KMS-11 (cell line): ENCODE measurements around the gene CHAT.
A peak's percentile ranks its signal among the peaks of the same experiment; 100 is the strongest.

ENCODE experiments used
- H2AFZ ChIP-seq: fragments of 200-600 bp; sonication (generic); 2 replicates; pipeline ENCODE4 v1.6.1; 2016; ENCODE audit warnings: antibody characterized with exemption, mixed run types, low read depth
- H3K27ac ChIP-seq: fragments of 200-600 bp; sonication (generic); 2 replicates; pipeline ENCODE4 v1.6.1; 2016; ENCODE audit warnings: mild to moderate bottlenecking, mixed run types
- H3K27me3 ChIP-seq: fragments of 200-600 bp; sonication (generic); 2 replicates; pipeline ENCODE4 v1.6.1; 2017; ENCODE audit warnings: mild to moderate bottlenecking, low read depth, mixed run types, moderate library complexity; ENCODE audit not compliant: insufficient read depth
- H3K36me3 ChIP-seq: fragments of 200-600 bp; sonication (generic); 2 replicates; pipeline ENCODE4 v1.6.1; 2017; ENCODE audit warnings: mild to moderate bottlenecking, mixed run types; ENCODE audit not compliant: insufficient read depth
- H3K4me1 ChIP-seq: fragments of 200-600 bp; sonication (generic); 2 replicates; pipeline ENCODE4 v1.6.1; 2016; ENCODE audit warnings: mild to moderate bottlenecking, low read depth, mixed run types; ENCODE audit not compliant: poor library complexity, severe bottlenecking
- H3K4me2 ChIP-seq: fragments of 200-600 bp; sonication (generic); 2 replicates; pipeline ENCODE4 v1.7.0; 2016; ENCODE audit warnings: mild to moderate bottlenecking, mixed run types
- H3K4me3 ChIP-seq: fragments of 200-600 bp; sonication (generic); IDR thresholded peaks from 2 replicates; pipeline ENCODE4 v1.6.1; 2017; ENCODE audit warnings: low read depth, low read length, mixed read lengths; ENCODE audit not compliant: insufficient read depth
- H3K79me2 ChIP-seq: fragments of 200-600 bp; sonication (generic); 2 replicates; pipeline ENCODE4 v1.6.1; 2016; ENCODE audit warnings: low read depth, mixed run types; ENCODE audit not compliant: insufficient read depth
- H3K9ac ChIP-seq: fragments of 200-600 bp; sonication (generic); 2 replicates; pipeline ENCODE4 v1.6.1; 2016; ENCODE audit warnings: mild to moderate bottlenecking, mixed run types
- H4K20me1 ChIP-seq: fragments of 200-600 bp; sonication (generic); 2 replicates; pipeline ENCODE4 v1.6.1; 2016; ENCODE audit warnings: mild to moderate bottlenecking, mixed run types; ENCODE audit not compliant: insufficient read depth
- TF ChIP-seq, protein P1 (sequence below): fragments of 200-600 bp; sonication (generic); conservative IDR thresholded peaks from 2 replicates; pipeline ENCODE4 v1.6.1; 2017; ENCODE audit warnings: low read depth, mild to moderate bottlenecking, antibody characterized with exemption, low read length, moderate library complexity, mixed read lengths

Gene CHAT

DNA sequence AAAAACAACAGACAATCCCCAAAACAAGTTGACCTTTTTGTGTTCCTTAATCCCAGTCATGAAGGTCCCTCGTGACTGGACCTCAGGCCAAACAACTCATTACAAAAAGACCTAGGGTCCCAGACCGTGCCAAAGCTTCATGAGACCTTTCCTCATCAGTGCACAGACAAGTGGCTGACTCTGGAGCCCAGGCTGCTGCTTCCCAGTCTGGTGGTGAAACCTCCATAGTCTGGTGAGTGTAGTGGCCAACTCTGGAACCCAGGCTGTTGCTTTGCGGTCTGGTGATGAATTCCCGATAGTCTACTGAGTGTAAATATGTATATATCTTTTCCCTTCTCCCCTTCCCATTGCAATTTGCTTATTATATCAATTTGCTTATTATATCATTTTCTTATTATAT, 25.9 kb upstream of the CHAT start:
- Histone ChIP-seq H3K27me3 (no peaks in the 10 kb centered on the region), H3K4me1 (no peaks in the 10 kb centered on the region), H3K79me2 (no peaks in the 10 kb centered on the region), H4K20me1 (no peaks in the 10 kb centered on the region), H3K4me2 (no peak overlapping the region), H3K36me3 (no peaks in the 10 kb centered on the region), H3K27ac (no peak overlapping the region), H2AFZ (no peak overlapping the region), H3K9ac (no peak overlapping the region), H3K4me3 (no peak overlapping the region)
- TF ChIP-seq, protein P1, sequence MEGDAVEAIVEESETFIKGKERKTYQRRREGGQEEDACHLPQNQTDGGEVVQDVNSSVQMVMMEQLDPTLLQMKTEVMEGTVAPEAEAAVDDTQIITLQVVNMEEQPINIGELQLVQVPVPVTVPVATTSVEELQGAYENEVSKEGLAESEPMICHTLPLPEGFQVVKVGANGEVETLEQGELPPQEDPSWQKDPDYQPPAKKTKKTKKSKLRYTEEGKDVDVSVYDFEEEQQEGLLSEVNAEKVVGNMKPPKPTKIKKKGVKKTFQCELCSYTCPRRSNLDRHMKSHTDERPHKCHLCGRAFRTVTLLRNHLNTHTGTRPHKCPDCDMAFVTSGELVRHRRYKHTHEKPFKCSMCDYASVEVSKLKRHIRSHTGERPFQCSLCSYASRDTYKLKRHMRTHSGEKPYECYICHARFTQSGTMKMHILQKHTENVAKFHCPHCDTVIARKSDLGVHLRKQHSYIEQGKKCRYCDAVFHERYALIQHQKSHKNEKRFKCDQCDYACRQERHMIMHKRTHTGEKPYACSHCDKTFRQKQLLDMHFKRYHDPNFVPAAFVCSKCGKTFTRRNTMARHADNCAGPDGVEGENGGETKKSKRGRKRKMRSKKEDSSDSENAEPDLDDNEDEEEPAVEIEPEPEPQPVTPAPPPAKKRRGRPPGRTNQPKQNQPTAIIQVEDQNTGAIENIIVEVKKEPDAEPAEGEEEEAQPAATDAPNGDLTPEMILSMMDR, result no peak

DNA sequence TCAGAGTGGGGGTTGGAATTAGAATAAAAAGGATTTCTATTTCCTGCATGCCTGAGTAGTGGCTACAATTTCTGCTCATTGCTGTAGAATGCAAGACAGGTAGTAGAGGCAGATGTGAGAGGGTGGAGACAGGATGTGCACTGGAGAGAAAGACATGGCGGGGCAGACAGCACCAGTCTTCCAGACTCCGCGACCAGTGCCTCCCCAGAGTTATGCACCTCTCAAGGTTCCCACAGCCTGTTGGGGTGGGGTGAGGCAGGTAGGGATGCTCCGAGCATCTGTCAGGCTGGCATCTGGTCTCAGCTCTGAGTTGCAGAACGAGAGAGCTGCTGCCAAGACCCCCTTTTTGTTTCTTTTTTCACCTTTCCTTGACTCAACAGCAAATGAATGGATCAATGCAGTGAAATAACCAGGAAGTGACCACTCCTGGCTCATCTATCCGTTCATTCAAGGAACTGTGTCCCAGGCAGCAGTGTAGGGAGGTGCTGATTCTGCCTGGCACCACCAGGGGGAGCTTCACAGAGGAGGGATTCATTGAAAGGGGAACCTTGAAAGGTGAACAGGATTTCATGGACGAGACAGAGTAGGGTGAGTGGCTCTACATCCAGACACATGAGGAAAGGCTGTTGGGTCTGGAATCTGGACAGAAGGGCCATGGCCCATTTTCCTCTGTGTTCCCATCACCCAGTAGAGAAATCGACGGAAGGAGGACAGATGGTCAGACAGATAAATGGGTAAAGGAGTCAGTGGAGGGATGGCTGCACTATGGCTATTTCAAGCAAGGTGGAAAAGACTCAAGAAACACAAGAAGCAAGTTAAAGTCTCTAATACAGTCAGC, 20.9 kb upstream of the CHAT start:
- Histone ChIP-seq H3K27ac (no peak overlapping the region), H3K79me2 (no peaks in the 10 kb centered on the region), H3K27me3 (no peaks in the 10 kb centered on the region), H4K20me1 (no peaks in the 10 kb centered on the region), H3K36me3 (no peaks in the 10 kb centered on the region), H3K4me1 (no peaks in the 10 kb centered on the region), H3K4me2 (0 out of 2 replicates have a peak overlapping the region, but pooled peaks have one; percentile 22), H2AFZ (peak overlapping the region; percentile 20; the same call in 1 of the 2 replicates), H3K9ac (no peak overlapping the region), H3K4me3 (no peak overlapping the region)
- TF ChIP-seq, protein P1, result peak; percentile 89

DNA sequence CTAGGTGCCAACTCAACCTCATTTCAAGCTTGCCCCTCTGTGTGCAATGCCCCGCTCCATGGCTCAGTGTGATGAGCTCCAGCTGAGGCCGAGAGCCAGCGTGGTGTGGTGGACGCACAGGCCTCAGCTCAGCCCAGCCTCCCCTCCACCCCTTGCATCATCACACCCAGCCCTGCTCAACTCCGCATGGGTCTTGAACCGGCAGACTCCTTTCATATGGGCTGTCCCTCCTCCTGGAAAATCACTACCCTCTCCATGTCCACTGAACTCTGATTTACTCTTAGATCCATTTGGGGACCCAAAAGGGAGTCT, 20.3 kb upstream of the CHAT start:
- H3K9ac ChIP-seq, result no peak overlapping the region
- H3K4me2 ChIP-seq, result 0 out of 2 replicates have a peak overlapping the region, but pooled peaks have one; percentile 22
- no peaks in the 10 kb centered on the region for H3K27me3 ChIP-seq
- H3K27ac ChIP-seq, result no peak overlapping the region
- no peak overlapping the region for H2AFZ ChIP-seq
- no peaks in the 10 kb centered on the region for H4K20me1 ChIP-seq
- H3K4me1 ChIP-seq, result no peaks in the 10 kb centered on the region
- H3K4me3 ChIP-seq, result no peak overlapping the region
- TF ChIP-seq, protein P1, result no peak
- no peaks in the 10 kb centered on the region for H3K36me3 ChIP-seq
- H3K79me2 ChIP-seq, result no peaks in the 10 kb centered on the region

DNA sequence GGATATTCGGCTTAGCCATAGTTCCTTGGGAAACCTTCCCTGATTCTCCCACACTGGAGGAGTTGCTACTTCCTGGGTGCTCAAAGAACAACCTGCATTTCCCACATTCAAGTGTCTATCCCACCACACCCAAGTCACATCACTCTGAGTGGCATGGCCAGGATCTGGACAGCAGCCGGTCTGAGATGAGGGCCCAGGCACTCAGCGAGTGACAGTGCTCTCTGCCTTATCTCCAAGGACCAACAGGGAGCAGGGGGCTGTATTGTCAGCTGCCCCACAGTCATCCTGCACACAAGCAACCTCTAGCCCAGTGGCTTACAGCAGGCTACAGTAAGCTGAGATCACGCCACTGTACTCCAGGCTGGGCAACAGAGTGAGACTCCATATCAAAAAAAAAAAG, 19.8 kb upstream of the CHAT start:
- no peak overlapping the region for H3K4me3 ChIP-seq
- no peaks in the 10 kb centered on the region for H4K20me1 ChIP-seq
- H2AFZ ChIP-seq, result no peak overlapping the region
- no peak overlapping the region for H3K27ac ChIP-seq
- H3K4me2 ChIP-seq, result no peak overlapping the region
- no peaks in the 10 kb centered on the region for H3K27me3 ChIP-seq
- H3K36me3 ChIP-seq, result no peaks in the 10 kb centered on the region
- TF ChIP-seq, protein P1, result no peak
- no peaks in the 10 kb centered on the region for H3K4me1 ChIP-seq
- no peaks in the 10 kb centered on the region for H3K79me2 ChIP-seq
- H3K9ac ChIP-seq, result no peak overlapping the region
